Smooth muscle cell (in vitro differentiated cells): ENCODE measurements around the gene ALX4. TPM values are rescaled to one million over a fixed set of nuclear protein-coding genes. Genes with fewer than 3 reads are reported as not detected.

Experiments used
- DNase-seq: peaks from one replicate; lab custom pipeline; 2025; ENCODE audit not compliant: unreplicated experiment; lab: John Stamatoyannopoulos, UW
- H2AFZ ChIP-seq: fragments of 200-600 bp; sonication (generic); 2 replicates; pipeline ENCODE4 v1.6.0; 2016; ENCODE audit warnings: antibody characterized with exemption, low read depth, mild to moderate bottlenecking
- H3F3A ChIP-seq: fragments of 200-600 bp; sonication (generic); 2 replicates; pipeline ENCODE4 v1.6.0; 2017; ENCODE audit warnings: antibody characterized with exemption, low read depth
- H3K27ac ChIP-seq: fragments of 200-600 bp; sonication (generic); 2 replicates; pipeline ENCODE4 v1.5.1; 2016; ENCODE audit warnings: low read depth, mild to moderate bottlenecking
- H3K27me3 ChIP-seq: fragments of 200-600 bp; sonication (generic); 2 replicates; pipeline ENCODE4 v1.6.1; 2016; ENCODE audit warnings: low read depth, mild to moderate bottlenecking
- H3K36me3 ChIP-seq: fragments of 200-600 bp; sonication (generic); 2 replicates; pipeline ENCODE4 v1.5.1; 2016; ENCODE audit warnings: low read depth
- H3K4me1 ChIP-seq: fragments of 200-600 bp; sonication (generic); 2 replicates; pipeline ENCODE4 v1.5.1; 2016; ENCODE audit warnings: low read depth
- H3K4me2 ChIP-seq: fragments of 200-600 bp; sonication (generic); 2 replicates; pipeline ENCODE4 v1.6.0; 2016; ENCODE audit warnings: mild to moderate bottlenecking
- H3K4me3 ChIP-seq: fragments of 200-600 bp; sonication (generic); 2 replicates; pipeline ENCODE4 v1.5.1; 2016; ENCODE audit warnings: mild to moderate bottlenecking
- H3K79me2 ChIP-seq: fragments of 200-600 bp; sonication (generic); 2 replicates; pipeline ENCODE4 v1.6.0; 2016; ENCODE audit warnings: low read depth, mild to moderate bottlenecking
- H3K9ac ChIP-seq: fragments of 200-600 bp; sonication (generic); 2 replicates; pipeline ENCODE4 v1.6.0; 2016; ENCODE audit warnings: low read depth
- H3K9me3 ChIP-seq: fragments of 200-600 bp; sonication (generic); replicated peaks from 2 replicates; pipeline ENCODE4 v1.5.1; 2016; ENCODE audit warnings: low read depth
- H4K20me1 ChIP-seq: fragments of 200-600 bp; sonication (generic); 2 replicates; pipeline ENCODE4 v1.6.0; 2016; ENCODE audit warnings: low read depth
- WGBS: methylation state at CpG from one replicate; pipeline ENCODE4 v1.1.7; 2016; ENCODE audit warnings: low lambda C conversion rate; 5-methylcytosine and 5-hydroxymethylcytosine counted together
- polyA plus RNA-seq: library from polyadenylated mRNA; unstranded; fragments of >200 nt; fragmentation: Nextera tagmentation; extraction: Ambion mirVana; gene quantifications from 2 replicates; pipeline ENCODE4 v1.2.1, GENCODE V29; 2016
- total RNA-seq: library from RNA; depleted of rRNA; stranded (reverse); fragments of >200 nt; gene quantifications from 2 replicates; pipeline ENCODE4 v1.2.3, GENCODE V29; 2014
- TF ChIP-seq, protein P1 (sequence below): fragments of 200-600 bp; sonication (generic); IDR thresholded peaks from 2 replicates; pipeline ENCODE4 v1.5.1; 2017; ENCODE audit warnings: borderline replicate concordance, mild to moderate bottlenecking, antibody characterized with exemption; ENCODE audit not compliant: insufficient read depth, poor library complexity, severe bottlenecking

Gene ALX4
- total and polyA plus RNA-seq, 2 experiments from 2014 or later = not detected

DNA sequence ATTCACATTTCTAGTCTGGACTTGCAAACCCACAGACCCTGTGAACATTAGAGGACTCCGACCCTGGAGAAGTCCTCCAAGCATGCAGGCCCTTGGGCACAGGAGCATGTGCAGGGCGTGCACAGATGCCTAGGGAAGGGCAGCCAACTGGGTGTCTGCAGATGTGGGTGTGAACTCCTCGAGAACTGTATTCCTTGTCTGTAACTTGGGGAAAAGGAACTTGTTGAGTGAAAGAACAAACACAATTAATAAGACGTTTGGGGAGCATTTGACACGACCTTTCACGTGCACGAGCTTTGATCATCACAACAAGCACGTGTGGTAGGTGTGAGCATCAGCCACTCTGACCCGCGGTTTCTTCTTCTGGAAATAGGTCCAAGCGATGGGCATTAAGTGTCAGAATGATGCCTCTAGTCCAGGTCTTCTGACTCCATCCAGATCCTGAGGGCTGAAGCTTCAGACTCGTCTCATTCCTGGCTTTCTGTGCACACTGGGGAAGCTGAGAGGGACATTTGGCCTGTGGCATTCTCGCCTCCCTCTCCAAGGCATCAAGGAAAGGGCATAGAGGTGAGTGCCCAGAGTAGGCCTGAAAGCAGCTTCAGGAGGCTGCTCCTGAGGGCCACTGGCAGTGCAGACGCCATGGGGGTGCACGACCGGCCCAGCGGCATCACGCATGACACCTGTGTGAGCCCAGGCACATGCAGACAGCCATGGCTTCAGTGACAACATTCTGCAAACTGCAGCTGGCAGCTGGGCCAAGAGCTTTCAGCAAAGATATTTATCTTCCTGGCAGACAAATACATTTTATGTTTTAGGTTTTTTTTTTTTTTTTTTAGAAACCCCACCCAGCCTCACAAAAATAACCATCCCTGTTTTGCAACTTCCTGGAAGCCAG, 32.5 kb downstream of the ALX4 start:
- H3F3A ChIP-seq = no peaks in the 10 kb centered on the region
- no peaks in the 10 kb centered on the region for H4K20me1 ChIP-seq
- H3K9me3 ChIP-seq = no peaks in the 10 kb centered on the region
- no peaks in the 10 kb centered on the region for H3K79me2 ChIP-seq
- peaks cover 24% of the 10 kb centered on the region for H3K27me3 ChIP-seq
- no peak for DNase-seq
- H3K9ac ChIP-seq = no peak overlapping the region
- no peaks in the 10 kb centered on the region for H3K4me1 ChIP-seq
- no peak overlapping the region for H3K27ac ChIP-seq
- H3K4me3 ChIP-seq = no peak overlapping the region
- H3K4me2 ChIP-seq = no peak overlapping the region
- H3K36me3 ChIP-seq = no peaks in the 10 kb centered on the region
- no peak overlapping the region for H2AFZ ChIP-seq
- TF ChIP-seq, protein P1, sequence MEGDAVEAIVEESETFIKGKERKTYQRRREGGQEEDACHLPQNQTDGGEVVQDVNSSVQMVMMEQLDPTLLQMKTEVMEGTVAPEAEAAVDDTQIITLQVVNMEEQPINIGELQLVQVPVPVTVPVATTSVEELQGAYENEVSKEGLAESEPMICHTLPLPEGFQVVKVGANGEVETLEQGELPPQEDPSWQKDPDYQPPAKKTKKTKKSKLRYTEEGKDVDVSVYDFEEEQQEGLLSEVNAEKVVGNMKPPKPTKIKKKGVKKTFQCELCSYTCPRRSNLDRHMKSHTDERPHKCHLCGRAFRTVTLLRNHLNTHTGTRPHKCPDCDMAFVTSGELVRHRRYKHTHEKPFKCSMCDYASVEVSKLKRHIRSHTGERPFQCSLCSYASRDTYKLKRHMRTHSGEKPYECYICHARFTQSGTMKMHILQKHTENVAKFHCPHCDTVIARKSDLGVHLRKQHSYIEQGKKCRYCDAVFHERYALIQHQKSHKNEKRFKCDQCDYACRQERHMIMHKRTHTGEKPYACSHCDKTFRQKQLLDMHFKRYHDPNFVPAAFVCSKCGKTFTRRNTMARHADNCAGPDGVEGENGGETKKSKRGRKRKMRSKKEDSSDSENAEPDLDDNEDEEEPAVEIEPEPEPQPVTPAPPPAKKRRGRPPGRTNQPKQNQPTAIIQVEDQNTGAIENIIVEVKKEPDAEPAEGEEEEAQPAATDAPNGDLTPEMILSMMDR = no peak
- 93% methylated on average over 18 of the region's 18 CpGs for WGBS

DNA sequence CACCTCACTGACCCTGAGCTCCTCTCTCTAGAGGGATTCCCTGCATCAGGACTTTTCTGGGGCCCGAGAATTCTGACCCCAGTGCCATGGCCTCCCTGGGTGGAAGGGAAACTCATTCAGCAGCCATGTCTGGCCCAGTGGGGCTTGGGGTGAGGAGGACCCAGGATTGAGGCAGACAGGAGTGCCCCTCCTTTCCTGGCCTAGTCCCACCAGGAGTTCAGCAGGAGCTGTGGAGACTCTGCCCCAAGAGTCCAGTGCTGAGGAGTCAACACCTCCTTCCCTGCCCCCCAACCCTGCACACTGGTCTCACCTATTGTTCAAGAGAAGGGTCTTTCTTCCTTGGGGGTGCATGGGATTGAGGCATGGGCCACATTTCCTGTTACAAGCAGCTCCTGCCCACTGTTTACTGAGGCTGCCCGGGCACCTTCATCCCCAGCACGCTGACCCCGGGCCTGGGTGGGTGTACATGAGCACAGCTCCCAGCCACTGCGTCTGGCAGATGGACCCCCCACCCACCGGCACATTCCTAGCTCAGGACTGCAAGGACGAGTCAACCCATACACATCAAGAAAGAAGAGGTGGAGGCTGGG, 33.9 kb downstream of the ALX4 start:
- Histone ChIP-seq H3K9ac (no peak overlapping the region), H3K4me2 (no peak overlapping the region), H3K79me2 (no peaks in the 10 kb centered on the region), H3F3A (no peaks in the 10 kb centered on the region), H4K20me1 (no peaks in the 10 kb centered on the region), H2AFZ (no peak overlapping the region), H3K27ac (no peak overlapping the region), H3K27me3 (peaks cover 24% of the 10 kb centered on the region), H3K4me3 (no peak overlapping the region), H3K4me1 (no peaks in the 10 kb centered on the region), H3K36me3 (no peaks in the 10 kb centered on the region), H3K9me3 (no peaks in the 10 kb centered on the region)
- WGBS = 91% methylated on average over 7 of the region's 7 CpGs
- DNase-seq = no peak
- TF ChIP-seq, protein P1 = no peak

DNA sequence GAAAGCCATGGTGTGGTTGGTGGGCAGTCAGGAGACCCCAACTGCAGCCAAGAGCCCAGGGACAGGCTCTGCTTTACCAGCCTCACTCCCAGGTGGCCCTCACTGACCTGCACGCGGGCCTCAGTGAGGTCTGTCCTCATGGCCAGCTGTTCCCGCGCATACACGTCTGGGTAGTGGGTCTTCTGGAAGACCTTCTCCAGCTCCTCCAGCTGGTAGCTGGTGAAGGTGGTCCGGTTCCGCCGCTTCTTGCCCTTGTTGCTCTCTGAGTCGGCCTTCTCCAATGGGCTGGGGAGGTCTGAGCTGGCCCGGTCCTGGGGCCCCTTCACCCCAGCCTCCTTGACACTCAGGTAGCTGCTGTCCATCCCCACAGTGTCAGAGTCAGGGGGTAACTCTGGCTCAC, 34.7 kb downstream of the ALX4 start:
- H3K4me2 ChIP-seq = no peak overlapping the region
- DNase-seq = no peak
- H3K36me3 ChIP-seq = no peaks in the 10 kb centered on the region
- no peaks in the 10 kb centered on the region for H3F3A ChIP-seq
- WGBS = 90% methylated on average over 10 of the region's 10 CpGs
- no peaks in the 10 kb centered on the region for H4K20me1 ChIP-seq
- H2AFZ ChIP-seq = no peak overlapping the region
- no peak overlapping the region for H3K27ac ChIP-seq
- H3K9ac ChIP-seq = no peak overlapping the region
- H3K4me3 ChIP-seq = no peak overlapping the region
- H3K79me2 ChIP-seq = no peaks in the 10 kb centered on the region
- H3K27me3 ChIP-seq = peaks cover 18% of the 10 kb centered on the region
- no peaks in the 10 kb centered on the region for H3K4me1 ChIP-seq
- H3K9me3 ChIP-seq = no peaks in the 10 kb centered on the region
- TF ChIP-seq, protein P1 = no peak
